ENCODE data around the gene ALOX5. TPM values are rescaled to one million over a fixed set of nuclear protein-coding genes. Genes with fewer than 3 reads are reported as not detected.

ALOX5 gene
- polyA plus RNA-seq, 3 donors = 1.7 to 3.9 (median 2.4) TPM

DNA sequence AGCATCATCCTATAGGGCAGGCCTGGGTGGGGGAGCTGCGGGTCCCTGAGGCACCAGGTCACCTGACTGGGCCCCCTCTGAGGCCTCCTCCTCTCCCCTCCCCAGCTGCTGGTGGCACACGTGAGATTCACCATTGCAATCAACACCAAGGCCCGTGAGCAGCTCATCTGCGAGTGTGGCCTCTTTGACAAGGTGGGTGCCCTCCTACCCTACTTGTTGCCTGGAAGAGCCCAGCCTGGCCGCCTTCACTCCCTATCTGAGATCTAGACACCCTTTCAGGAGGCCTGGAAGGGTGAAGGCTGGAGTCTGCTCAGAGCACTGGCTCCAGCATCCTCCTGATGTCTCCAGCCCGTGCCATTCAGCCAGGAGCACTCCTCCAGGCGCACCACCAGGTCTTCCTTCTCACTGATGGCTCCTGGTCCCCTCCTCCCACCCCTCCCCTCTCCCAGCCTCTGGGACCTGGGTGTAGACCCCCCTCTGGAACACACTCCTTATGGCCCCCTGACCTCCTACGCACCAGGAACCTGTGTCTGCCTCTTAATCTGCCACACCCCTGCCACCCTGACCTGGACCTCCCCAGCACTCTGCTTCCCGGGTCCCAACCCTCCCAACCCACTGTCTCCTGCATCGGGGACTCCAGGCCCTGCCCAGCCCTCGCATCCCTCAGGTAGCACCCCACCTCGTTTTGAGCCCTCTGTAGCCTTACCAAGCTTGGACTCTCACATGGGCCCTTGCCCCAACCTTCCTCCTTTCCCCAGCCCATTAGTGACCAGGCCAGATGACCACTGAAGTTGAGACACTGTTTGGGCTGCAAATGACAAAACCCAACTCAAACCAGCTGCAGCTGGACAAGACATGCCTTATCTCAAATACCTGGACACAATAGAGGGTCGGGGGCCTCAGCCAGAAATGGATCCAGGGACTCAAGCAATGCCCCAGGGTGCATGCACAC lies 67.5 kb downstream of the ALOX5 start:
- no peak for DNase-seq (ENCODE audit: low read depth in 3 of 3, low spot score in 2 of 3)

DNA sequence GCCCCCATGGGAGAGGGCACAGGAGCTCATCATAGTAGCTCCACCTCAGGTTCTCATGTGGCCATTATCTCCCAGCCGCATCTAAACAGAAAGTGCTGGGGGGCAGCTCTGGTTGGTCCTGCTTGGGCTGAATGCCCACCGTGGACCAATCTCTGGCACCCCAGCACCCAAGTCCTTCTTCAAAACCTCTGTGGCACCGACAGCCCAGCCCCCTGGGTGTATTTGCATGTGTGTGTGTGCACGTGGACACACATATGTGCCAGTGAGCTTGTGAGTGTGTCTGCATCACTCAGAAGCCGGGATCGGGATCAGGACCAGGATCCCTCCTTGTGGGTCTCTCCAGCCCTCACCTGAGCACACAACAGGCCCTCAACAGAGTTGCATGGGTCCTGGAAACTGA lies 68.2 kb downstream of the ALOX5 start:
- DNase-seq (ENCODE audit: low read depth in 3 of 3, low spot score in 2 of 3) = no peak

DNA sequence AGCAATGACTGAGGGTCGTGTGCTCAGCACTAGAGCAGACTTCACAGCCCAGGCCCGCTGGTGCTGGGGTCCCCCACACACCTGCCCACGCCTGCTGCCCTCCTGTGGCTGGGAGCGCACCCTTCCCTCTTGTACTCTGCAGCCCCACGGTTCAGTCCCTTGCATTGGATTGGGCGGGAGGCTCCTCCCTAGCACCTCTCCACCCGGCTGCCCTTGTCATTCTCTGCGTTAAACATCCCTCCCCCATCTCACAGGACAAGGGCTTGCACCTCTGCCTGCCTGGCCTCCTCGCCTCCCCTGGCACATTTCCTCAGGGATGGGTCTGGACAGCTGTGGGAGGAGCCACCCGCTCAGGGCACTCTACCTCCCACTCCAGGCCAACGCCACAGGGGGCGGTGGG lies 68.6 kb downstream of the ALOX5 start:
- no peak for DNase-seq (ENCODE audit: low read depth in 3 of 3, low spot score in 2 of 3)

DNA sequence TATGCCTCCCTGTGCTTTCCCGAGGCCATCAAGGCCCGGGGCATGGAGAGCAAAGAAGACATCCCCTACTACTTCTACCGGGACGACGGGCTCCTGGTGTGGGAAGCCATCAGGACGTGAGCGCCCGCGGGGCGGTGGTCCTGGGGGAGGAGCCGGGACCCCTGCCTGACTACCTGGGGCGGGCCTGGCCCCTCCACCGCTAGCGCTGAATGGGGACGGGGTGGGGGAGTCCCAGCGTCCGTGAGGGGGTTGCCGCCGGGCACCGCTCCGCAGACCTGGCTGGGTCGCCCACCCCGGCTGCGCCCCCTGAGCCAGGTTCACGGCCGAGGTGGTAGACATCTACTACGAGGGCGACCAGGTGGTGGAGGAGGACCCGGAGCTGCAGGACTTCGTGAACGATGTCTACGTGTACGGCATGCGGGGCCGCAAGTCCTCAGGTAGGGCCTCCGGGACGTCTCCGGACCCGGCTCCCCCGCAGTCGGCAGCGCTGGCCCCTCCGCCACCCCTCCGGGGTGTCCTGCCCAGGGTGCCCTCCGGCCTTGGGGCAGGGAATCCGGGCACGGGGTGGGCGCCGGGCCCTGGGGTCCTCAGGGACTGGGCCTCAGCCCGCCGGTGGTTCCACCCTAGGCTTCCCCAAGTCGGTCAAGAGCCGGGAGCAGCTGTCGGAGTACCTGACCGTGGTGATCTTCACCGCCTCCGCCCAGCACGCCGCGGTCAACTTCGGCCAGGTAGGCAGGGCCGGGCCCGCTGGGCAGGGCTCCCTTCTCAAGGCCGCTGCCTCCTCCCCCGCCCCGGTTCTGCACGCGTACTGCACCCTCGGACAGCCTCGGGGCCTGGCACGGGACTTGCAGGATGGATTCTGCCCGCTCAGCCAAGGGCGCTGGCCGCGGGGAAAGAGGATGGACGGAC lies 69.3 kb downstream of the ALOX5 start:
- DNase-seq (ENCODE audit: low read depth in 3 of 3, low spot score in 2 of 3) = no peak

DNA sequence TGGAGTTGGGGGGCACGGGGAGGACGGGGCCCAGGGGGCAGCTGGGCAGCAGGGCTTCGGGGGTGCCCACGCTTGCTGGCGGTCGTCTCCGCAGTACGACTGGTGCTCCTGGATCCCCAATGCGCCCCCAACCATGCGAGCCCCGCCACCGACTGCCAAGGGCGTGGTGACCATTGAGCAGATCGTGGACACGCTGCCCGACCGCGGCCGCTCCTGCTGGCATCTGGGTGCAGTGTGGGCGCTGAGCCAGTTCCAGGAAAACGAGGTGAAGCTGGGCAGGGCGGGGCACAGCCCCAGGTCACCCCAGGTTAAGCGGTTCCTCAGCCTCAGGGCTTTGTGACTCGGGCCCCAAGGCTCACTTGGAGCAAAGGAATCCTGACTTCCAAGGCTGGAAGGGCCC lies 70.0 kb downstream of the ALOX5 start:
- no peak for DNase-seq (ENCODE audit: low read depth in 3 of 3, low spot score in 2 of 3)

DNA sequence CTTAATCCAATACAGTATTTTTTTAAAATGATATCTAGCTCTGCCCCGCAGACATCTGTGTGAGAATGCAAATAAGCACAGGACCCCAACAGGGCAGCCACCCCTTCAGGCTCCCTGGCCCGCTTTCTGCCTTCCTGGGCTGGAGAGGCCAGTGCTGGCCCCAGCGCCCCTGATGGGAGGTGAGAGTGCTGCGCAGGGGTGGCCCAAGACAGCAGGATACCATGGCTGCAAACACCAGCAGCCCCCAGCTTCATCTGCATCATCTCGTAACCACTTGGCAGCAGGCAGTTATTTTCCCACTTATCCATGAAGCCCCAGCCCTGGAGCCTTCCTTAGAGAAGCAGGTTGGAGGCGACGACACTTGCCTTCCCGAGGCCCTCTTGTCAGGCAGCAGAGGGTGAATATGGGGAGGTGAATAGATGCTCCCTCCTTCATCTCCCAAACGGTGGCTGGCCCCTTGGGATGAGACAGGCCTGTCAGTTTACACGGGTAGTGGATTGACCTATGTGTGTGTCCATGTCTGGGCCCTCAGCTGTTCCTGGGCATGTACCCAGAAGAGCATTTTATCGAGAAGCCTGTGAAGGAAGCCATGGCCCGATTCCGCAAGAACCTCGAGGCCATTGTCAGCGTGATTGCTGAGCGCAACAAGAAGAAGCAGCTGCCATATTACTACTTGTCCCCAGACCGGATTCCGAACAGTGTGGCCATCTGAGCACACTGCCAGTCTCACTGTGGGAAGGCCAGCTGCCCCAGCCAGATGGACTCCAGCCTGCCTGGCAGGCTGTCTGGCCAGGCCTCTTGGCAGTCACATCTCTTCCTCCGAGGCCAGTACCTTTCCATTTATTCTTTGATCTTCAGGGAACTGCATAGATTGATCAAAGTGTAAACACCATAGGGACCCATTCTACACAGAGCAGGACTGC lies 71.2 kb downstream of the ALOX5 start:
- no peak for DNase-seq (ENCODE audit: low read depth in 3 of 3, low spot score in 2 of 3)

DNA sequence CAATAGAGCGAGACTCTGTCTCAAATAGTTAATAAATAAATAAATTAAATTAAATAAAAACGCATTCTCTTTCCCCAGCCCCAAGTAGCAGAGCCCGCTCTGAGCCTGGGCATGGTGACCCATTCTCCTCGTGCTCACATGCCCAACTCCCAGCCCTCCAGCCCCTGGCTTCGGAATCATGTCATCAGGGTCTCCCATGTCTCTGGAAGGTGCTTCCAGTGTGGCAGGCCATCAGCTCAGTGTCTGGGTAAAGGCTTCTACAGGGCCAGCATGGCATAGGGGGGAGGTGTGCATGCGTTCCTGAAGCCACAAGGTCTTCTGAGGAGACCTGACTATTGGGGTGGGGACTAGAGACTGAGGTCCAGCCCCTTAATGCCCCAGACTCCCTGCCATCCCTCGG lies 72.8 kb downstream of the ALOX5 start:
- DNase-seq (ENCODE audit: low read depth in 3 of 3, low spot score in 2 of 3) = no peak

DNA sequence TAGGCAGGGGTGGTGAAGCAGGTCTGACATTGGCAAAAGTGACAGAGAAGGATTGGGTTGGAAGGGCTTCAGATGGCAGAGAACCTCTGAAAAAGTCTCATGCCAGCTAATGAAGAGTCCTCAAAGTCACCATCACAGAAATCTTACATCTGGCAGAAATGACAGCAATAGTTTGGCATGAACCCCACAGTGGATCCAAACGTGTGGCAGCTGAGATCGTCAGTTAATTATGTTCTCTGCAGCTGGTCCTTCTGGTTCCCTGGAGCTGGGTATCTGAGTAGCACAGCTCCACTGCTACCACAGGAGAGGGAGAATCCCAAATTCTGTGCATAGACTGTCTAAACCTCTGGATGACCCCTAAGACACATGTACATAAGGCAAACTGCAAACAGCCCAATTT lies 73.4 kb downstream of the ALOX5 start:
- DNase-seq (ENCODE audit: low read depth in 3 of 3, low spot score in 2 of 3) = no peak

DNA sequence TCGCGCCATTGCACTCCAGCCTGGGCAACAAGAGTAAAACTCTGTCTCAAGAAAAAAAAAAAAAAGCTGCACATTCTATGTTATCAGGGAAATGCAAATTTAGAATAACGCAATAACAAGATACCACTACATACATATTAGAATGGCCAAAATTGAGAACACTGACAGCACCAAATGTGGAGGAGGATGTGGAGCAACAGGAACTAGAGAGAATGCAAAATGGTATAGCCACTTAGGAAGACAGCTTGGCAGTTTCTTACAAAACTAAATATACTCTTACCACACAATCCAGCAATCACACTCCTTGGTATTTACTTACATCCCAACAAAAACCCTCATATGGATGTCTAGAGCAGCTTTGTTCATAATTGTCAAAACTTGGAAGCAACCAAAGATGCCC lies 76.8 kb downstream of the ALOX5 start:
- no peak for DNase-seq (ENCODE audit: low read depth in 3 of 3, low spot score in 2 of 3)

DNA sequence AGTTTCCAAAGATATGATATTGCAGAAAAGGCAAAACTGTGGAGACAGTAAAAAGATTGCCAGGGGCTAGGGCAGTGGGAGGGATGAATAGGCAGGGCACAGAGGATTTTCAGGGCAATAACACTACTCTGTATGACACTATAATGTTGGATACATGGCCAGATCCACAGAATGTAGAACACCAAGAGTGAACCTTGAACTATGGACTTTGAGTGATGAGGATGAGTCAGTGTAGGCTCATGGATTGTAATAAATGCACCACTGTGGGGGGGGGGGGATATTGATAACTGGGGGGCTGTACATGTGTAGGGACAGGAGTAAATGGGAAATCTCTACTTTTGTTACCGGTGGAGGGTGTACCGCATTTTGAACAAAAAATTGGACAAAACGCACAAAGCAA lies 77.4 kb downstream of the ALOX5 start:
- DNase-seq (ENCODE audit: low read depth in 3 of 3, low spot score in 2 of 3) = no peak

DNA sequence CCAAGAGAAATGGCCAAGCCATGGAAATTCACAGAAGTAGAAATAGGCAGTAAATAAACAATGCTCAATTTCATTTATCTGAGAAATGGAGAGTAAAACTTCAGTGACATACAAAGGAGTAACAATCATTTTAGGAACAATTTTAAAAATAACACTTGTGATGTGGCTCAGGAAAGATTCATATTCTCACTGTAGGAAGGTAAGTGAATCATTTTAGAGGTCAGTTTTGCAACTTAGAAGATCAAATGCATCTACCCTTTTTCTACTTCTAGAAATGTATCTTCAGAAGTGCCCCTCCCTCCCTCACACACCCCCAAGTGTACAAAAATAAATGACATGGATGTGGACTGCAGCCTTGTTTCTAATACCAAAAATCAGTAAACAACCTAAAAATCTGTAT lies 78.3 kb downstream of the ALOX5 start:
- DNase-seq (ENCODE audit: low read depth in 3 of 3, low spot score in 2 of 3) = no peak

DNA sequence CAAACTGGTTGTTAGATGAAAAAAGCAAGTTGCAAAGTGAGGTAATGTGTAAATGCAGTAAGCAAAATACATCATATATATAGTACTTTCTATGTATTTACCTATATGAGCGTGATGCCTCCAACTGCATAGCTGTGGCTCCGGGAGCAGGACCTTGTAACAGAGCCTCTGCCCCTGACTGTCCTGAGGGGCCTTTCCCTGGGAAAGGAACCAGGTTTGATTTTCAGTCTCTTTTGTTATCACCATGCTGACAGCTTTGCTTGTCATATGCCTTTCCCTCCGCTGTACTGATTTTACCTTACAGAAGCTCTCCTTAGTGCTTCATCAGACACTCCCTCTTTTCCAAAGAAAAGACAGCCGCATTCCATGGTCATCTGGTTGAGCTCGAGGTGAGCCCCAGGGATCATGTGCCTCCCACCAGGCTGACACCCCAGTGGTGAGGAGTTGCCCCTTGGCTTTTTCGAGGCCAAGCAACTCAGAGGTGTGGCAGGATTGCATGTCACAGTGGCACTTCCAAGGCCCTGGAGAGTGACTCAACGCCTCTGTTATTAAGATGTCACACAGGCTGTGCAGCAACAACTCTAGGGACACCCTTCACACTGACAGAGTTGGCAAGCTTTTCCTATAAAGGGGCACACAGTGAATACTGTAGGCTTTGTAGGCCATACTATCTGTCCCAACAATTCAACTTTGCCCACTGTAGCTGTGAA lies 78.9 kb downstream of the ALOX5 start:
- DNase-seq (ENCODE audit: low read depth in 3 of 3, low spot score in 2 of 3) = no peak

DNA sequence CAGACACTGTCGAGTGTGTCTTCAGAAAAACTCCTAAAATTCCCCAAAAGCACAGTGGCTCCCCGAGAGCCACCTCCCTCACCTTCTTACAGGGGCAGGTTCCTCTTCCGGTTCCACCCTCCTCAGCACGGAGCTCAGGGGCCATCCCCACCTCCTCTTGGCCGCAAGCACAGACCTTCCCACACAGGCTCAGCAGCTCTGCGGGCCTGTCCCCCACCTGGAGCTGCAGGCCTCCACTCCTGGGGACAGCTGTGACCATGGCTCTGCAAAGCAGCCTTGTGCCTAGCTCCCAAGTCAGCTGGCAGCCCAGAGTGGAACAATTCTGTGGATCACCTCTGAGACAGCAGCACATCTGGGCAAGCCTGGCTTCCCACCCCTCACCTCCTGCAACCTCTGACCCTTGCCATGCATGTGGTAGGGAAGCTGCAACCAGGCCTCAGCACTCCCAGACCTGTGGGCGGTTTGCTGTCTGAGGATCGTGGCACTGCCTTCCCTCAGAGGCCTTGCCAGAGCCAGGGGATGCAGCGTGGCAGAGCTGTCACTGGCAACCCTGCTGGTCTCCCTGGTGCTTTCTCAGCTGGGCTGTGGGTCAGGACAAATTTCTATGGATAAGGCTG lies 79.7 kb downstream of the ALOX5 start:
- no peak for DNase-seq (ENCODE audit: low read depth in 3 of 3, low spot score in 2 of 3)

DNA sequence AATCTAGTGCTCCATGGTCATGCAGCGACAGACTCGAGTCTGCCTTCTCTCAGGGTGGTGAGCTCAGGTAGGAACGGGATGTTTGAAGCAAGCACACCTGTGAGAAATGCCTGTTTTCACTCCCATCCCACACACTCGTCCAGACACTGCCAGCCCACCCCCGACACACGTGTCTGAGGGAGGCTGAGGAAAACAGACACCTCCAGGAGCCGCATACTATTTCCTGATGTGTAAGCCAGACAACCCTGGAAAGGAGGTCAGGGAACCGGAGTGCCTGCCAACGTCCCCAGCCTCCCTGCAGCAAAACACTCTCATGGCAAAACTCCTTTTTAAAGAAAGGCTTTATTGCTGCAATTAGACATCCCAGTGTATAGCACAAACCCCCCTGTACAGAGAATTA lies 80.2 kb downstream of the ALOX5 start:
- DNase-seq (ENCODE audit: low read depth in 3 of 3, low spot score in 2 of 3) = no peak

DNA sequence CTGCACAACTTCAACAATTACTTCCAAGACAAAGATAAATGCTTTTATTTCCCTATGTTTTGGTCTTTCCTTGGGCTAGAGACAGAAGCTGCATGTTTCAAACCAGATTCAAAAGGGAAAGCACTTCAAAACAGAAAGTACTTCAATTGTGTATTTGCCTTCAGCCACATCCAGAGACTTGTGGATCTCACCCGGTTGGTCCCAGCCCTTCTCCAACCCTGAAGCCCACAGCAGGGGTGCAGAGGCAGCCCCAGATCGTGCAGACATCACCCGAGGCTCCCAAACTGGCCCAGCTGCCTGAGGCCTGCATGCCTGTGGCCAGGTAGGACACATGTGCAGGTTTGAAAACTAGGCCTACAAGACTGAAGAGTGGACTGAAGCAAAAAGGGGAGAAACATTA lies 80.8 kb downstream of the ALOX5 start:
- no peak for DNase-seq (ENCODE audit: low read depth in 3 of 3, low spot score in 2 of 3)

DNA sequence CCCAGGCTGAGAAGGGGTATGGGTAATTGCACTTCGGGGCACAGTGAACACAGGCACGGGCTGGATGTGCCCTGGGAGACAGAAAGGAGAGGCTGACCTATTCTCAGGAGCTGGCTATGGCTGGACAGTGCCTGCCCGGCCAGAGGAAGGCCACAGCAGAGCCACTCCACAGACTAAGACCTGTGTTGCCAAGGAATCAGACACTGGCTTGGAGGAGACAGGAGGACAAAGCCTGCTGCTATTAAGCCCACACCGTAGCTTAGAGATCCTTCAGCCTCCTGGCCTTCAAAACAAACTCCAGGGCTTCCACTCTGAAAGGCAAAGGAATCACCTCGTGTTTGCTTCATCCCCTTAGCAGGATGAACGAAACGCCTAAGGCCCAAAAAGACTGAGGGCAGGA lies 82.2 kb downstream of the ALOX5 start:
- no peak for DNase-seq (ENCODE audit: low read depth in 3 of 3, low spot score in 2 of 3)

DNA sequence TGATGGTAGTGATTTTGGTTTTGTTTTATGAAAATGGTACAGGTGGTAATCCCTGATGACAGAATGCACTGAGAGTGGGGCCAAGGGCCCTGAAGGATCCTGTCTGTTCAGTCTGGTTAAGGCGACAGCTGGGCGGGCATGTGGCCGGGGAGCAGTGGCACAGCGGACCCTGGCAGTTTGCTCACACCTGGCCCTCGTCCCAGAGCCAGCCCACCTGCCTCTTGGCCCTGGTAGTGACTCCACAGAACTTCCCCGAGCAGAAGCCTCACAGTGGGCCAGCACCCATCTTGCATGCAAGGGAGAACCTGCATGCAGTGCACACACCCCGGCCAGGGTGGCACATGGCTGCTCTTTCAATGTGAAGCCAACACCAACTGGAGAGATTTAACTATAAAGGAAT lies 82.8 kb downstream of the ALOX5 start:
- no peak for DNase-seq (ENCODE audit: low read depth in 3 of 3, low spot score in 2 of 3)

DNA sequence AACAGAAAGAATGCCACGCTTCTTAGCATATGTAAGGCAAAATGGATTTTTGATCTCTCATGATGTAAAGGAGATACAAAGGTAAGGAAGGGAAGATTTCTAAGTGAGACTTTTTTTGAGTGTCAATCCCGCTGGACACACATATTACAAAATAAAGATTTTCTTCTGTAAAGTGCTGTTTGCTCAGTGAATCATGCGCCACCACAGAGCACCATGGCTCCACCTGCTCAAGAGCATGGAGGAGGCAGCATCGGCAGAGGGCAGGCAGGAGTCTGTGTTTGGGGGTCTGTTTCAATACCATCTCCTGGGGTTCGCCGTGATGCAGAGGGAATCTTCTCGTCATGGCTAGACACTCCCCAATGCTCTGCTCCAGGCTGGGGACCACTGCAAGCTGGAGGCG lies 83.5 kb downstream of the ALOX5 start:
- DNase-seq (ENCODE audit: low read depth in 3 of 3, low spot score in 2 of 3) = no peak

DNA sequence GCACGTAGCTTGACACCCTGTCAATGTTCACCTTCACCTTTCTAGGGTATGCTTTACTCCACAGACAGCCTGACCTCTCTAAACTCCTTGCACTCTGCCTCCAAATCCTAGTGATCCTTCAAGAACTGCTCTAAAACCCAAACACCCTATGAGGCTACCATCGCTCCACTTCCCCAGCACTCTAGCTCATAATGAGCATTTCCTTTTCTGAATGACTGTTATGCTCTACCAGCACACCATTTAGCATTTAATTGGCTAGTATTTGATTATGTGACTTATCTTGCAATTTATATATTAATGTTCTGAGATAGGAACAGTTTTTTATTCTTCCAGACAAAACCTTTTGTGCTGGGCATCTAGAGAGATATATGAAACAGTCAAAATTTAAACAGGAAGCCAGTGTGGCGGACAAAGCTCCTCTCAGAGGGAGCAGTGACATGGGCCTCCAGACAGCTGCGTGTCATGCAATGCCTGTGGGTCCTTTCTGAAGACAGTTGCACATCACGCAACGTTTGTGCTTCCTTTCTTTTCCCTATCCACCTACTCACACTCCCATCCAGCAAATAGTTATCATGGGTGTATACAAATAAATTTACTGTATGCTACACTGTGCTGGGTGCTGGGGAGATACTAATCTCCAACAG lies 86.3 kb downstream of the ALOX5 start:
- DNase-seq (ENCODE audit: low read depth in 3 of 3, low spot score in 2 of 3) = no peak

All from right renal cortex interstitium (tissue), 3 donors.